ENCODE results near the gene CLDN20. TPM values are rescaled to one million over a fixed set of nuclear protein-coding genes. Genes with fewer than 3 reads are reported as not detected.

CLDN20 gene
- total and polyA plus RNA-seq, 2 of the 8 experiments (the other 6 are each of a cell fraction or from before 2014, with no cell fraction given), result not detected

GRCh38 chr6:155290491-155290890 is 26.7 kb downstream of the CLDN20 start:
- Histone ChIP-seq H3K36me3 (ENCODE audit: control insufficient read depth in 2 of 4, insufficient read depth in 4 of 4, low read length in 3 of 4) (peaks cover 2 to 56% (median 24%) of the 10 kb centered on the region in 4 experiments; a peak in 7 of 8 replicates), H3K4me2 (ENCODE audit: insufficient read depth in 1 of 2, low read depth in 2 of 2, low read length in 2 of 2) (no peak overlapping the region), H4K8ac (ENCODE audit: extremely low read depth, insufficient read depth, low read length) (no peak overlapping the region), H3K79me2 (ENCODE audit: control insufficient read depth in 1 of 2, insufficient read depth in 2 of 2, low read length in 2 of 2) (peaks cover 0 to 5% of the 10 kb centered on the region in 2 experiments; a peak in 1 of 4 replicates), H2BK5ac (ENCODE audit: low read depth, low read length) (no peak overlapping the region), H3K4ac (replicated peaks; ENCODE audit: insufficient read length, low read depth, low read length) (no peak overlapping the region), H3K9me3 (ENCODE audit: insufficient read depth in 2 of 2, low read depth in 1 of 2, low read length in 1 of 2) (no peaks in the 10 kb centered on the region), H4K5ac (ENCODE audit: insufficient read length, low read depth, low read length) (no peak overlapping the region), H3K4me3 (ENCODE audit: extremely low read depth in 1 of 4, insufficient read depth in 2 of 4, low read depth in 3 of 4, low read length in 4 of 4) (no peak overlapping the region), H3K27me3 (replicated peaks in 1 of 4; ENCODE audit: control insufficient read depth in 3 of 4, extremely low read depth in 1 of 4, insufficient read depth in 3 of 4, low read length in 3 of 4) (no peaks in the 10 kb centered on the region), H3K4me1 (replicated peaks in 1 of 4; ENCODE audit: control insufficient read depth in 3 of 4, insufficient read depth in 4 of 4, low read length in 3 of 4) (no peaks in the 10 kb centered on the region; a peak in 1 of 7 replicates), H3K56ac (replicated peaks; ENCODE audit: insufficient read length, low read depth, low read length) (no peak overlapping the region), H2AK5ac (ENCODE audit: low read depth, low read length) (no peak overlapping the region), H4K20me1 (replicated peaks in 1 of 2; ENCODE audit: control insufficient read depth in 1 of 2, insufficient read depth in 2 of 2, low read length in 2 of 2) (no peaks in the 10 kb centered on the region), H3K9ac (replicated peaks in 1 of 4; ENCODE audit: extremely low read depth in 1 of 4, low read depth in 3 of 4, low read length in 3 of 4) (no peak overlapping the region), H3K27ac (ENCODE audit: low read depth, low read length) (no peak overlapping the region), H2BK120ac (replicated peaks; ENCODE audit: low read depth, low read length) (no peak overlapping the region), H3K23ac (ENCODE audit: insufficient read length) (no peak overlapping the region), H3K14ac (ENCODE audit: insufficient read length) (no peak overlapping the region), H2BK20ac (ENCODE audit: low read length) (no peak overlapping the region), H2BK12ac (ENCODE audit: low read depth, low read length) (no peak overlapping the region), H2AFZ (ENCODE audit: low read length) (no peak overlapping the region), H3K23me2 (ENCODE audit: low read depth, low read length) (no peaks in the 10 kb centered on the region; the same call in 1 of the 2 replicates), H3K18ac (ENCODE audit: extremely low read depth, low read length) (no peak overlapping the region), H2BK15ac (ENCODE audit: low read length) (no peak overlapping the region), H4K91ac (replicated peaks; ENCODE audit: insufficient read length, low read length) (no peak overlapping the region), H3K79me1 (ENCODE audit: low read depth, low read length) (no peaks in the 10 kb centered on the region)
- FAIRE-seq (no peak), DNase-seq (ENCODE audit: low read depth in 1 of 2, low spot score in 2 of 2) (no peak)
- CTCF ChIA-PET (ENCODE audit: partially characterized antibody), result interaction anchor here (1.1 to 1.6 kb wide), 2 partner anchors 13 kb away, joined by 3 to 4 read pairs; no protein-coding TSS in a partner anchor
- POLR2A ChIA-PET (ENCODE audit: partially characterized antibody), result no interaction called here
- 98% methylated on average over 5 of the region's 5 CpGs; no CpG with 5 or more reads in 1 of the 2 experiments for WGBS, 2 experiments (ENCODE audit: extremely low coverage in 1 of 2, insufficient coverage in 1 of 2, insufficient read length in 1 of 2, insufficient replicate concordance in 2 of 2, low coverage in 1 of 2, low lambda C conversion rate in 2 of 2, missing lambda C conversion rate in 1 of 2)
- no peak for TF ChIP-seq RNF2 (IDR thresholded peaks at IDR 0.05; ENCODE audit: borderline replicate concordance, low read depth, low read length, missing control alignments, poor library complexity, severe bottlenecking)
- no peak for TF ChIP-seq ZNF274 (IDR thresholded peaks at IDR 0.05; ENCODE audit: borderline replicate concordance, extremely low read depth, low read length)

Measured in H1 (cell line).